Panc1 (cell line): ENCODE data around the gene ECI1.

Experiments
- CTCF ChIP-seq: fragments of 450-650 bp; IDR thresholded peaks from 2 replicates; pipeline ENCODE4 v1.5.1; 2017; ENCODE audit warnings: mild to moderate bottlenecking
- POLR2AphosphoS5 ChIP-seq: IDR thresholded peaks from 2 replicates; pipeline ENCODE4 v1.6.1; 2012; ENCODE audit warnings: mild to moderate bottlenecking, low read depth, low read length, moderate library complexity
- REST ChIP-seq, 2 experiments: IDR thresholded peaks; 2 replicates each; pipeline ENCODE4 v1.6.1; 2011 to 2012; ENCODE audit warnings: low read depth in 2 of 2, control low read depth in 1 of 2, low read length in 1 of 2, mild to moderate bottlenecking in 1 of 2, moderate library complexity in 1 of 2; ENCODE audit not compliant: insufficient read depth in 1 of 2

GRCh38 chr16:2270588-2271470 lies 19.4 kb upstream of the ECI1 start:
- no peak for TF ChIP-seq CTCF
- TF ChIP-seq REST (IDR thresholded peaks at IDR 0.05; ENCODE audit: insufficient read depth in 1 of 2, low read depth in 2 of 2, low read length in 1 of 2) = no peak
- no peak for TF ChIP-seq POLR2AphosphoS5
